Memory B cell (primary cell): ENCODE measurements around the gene HSF4.

Source experiments
- ATAC-seq: fragments of 150-1000 bp; cut with Tn5 transposase; 2 replicates; pipeline ENCODE4 v1.10.0; 2021; ENCODE audit warnings: low read depth, mild to moderate bottlenecking, moderate library complexity
- DNase-seq, 2 donors: peaks; one replicate each; pipeline ENCODE4 v3.0.0; 2022; ENCODE audit warnings: low spot score in 2 of 2
- H3K27ac Mint-ChIP-seq: one replicate; pipeline ENCODE4 v1.8.0; 2022; ENCODE audit warnings: mild to moderate bottlenecking, moderate library complexity, mixed read lengths
- H3K27me3 Mint-ChIP-seq: one replicate; pipeline ENCODE4 v1.8.0; 2022; ENCODE audit warnings: mixed read lengths
- H3K36me3 Mint-ChIP-seq: one replicate; pipeline ENCODE4 v1.8.0; 2022; ENCODE audit warnings: mild to moderate bottlenecking, mixed read lengths
- H3K4me1 Mint-ChIP-seq: one replicate; pipeline ENCODE4 v1.8.0; 2022; ENCODE audit warnings: mixed read lengths
- H3K4me3 Mint-ChIP-seq: one replicate; pipeline ENCODE4 v1.8.0; 2022; ENCODE audit warnings: mild to moderate bottlenecking, moderate library complexity, mixed read lengths
- H3K9me3 Mint-ChIP-seq: one replicate; pipeline ENCODE4 v1.8.0; 2022; ENCODE audit warnings: mixed read lengths

Gene HSF4

DNA sequence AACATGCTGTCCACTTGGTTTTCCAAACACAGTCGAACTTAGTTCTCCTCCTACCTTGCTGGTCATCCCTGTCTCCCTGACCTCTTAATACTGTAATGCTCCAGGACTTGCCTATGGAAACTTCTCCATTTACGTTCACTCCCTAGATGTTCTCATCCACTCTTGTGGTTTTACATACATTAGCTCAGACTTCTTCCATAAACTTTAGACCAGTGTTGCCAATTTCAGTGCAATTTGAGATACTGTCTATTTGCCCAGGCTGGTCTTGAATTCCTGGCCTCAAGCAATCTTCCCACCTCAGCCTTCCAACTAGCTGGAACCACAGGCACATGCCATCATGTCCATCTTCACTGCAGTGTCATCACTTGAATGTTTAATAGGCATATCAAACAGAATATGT is 17.7 kb downstream of the HSF4 start:
- Mint-ChIP-seq H3K27me3 (peaks cover 14% of the 10 kb centered on the region), H3K27ac (no peak overlapping the region), H3K36me3 (no peaks in the 10 kb centered on the region), H3K4me1 (peaks cover 12% of the 10 kb centered on the region), H3K4me3 (no peak overlapping the region), H3K9me3 (no peaks in the 10 kb centered on the region)
- ATAC-seq (no peak), DNase-seq (no peak)

DNA sequence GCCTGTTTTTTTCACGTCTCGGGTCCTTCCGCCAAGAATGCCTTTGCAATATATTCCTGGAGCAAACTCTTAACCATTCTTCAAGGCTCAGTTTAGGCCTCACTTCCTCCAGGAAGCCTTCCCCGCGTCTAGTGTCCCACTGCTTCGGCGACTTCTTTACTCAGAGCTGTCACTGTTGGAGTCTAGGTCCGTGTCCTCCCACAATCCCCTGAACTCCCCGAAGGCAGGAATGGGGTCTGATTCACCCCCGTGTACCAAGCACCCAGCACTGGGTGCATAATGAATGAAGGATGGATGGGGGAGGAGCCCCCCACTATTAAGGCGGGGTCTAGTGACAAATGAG is 18.7 kb downstream of the HSF4 start:
- no peaks in the 10 kb centered on the region for H3K36me3 Mint-ChIP-seq
- H3K4me1 Mint-ChIP-seq, result peaks cover 10% of the 10 kb centered on the region
- DNase-seq (no peak), ATAC-seq (no peak)
- no peak overlapping the region for H3K27ac Mint-ChIP-seq
- H3K4me3 Mint-ChIP-seq, result no peak overlapping the region
- peaks cover 9% of the 10 kb centered on the region for H3K27me3 Mint-ChIP-seq
- H3K9me3 Mint-ChIP-seq, result no peaks in the 10 kb centered on the region

DNA sequence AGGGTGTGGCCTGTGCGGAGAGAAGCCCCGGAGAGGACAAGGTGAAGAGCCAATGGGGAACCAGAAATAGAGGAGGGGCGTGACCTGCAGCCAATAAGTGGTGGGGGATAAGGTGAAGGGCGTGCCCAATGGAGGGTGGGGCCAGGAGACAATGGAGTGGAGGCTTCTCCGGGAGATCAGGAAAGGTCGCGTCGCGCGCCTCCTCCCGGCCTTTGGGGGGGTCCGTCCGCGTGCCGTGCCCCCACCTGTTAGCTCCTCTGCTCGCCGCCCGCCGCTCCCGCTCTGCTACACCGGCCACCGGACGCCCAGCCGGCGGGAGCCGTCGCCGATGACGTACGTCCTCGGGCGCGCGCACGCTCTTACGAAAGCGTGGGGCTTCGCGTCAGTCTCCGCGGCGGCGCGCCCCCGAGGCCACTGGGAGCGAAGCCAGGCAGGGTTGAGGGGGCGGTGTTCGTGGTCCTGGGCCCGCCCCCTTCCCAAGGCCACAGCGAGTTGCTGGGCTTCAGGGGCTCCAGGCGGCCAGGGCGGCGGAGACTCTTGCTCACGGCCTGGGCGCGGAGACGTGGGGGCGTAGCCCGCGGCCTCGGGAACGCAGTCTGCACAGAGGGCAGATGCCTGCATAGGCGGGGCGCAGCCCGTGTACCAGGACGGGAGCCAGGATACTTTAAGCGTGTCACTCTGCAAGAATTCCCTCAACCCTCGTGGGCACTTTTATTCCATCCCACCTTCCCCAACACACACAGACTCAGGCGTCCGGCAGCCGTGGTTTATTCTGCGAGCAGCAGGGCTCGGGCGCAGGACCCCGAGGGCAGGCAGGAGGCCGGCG is 19.3 kb downstream of the HSF4 start, which contains the start of gene MATCAP1:
TSS of gene MATCAP1 (minus strand) at position 337 of the 826 bp plus-strand sequence. CDS start 3,353 bp downstream, outside the sequence.
- H3K4me3 Mint-ChIP-seq, result peak within 1 kb of the TSS; percentile 89
- DNase-seq (peak; percentile 95), ATAC-seq (peak; percentile 92)
- no peak within 1 kb of the TSS for H3K27ac Mint-ChIP-seq
- H3K9me3 Mint-ChIP-seq, result no peaks in the 10 kb centered on the region
- no peaks in the 10 kb centered on the region for H3K36me3 Mint-ChIP-seq
- peaks cover 5% of the 10 kb centered on the region for H3K27me3 Mint-ChIP-seq
- peaks cover 6% of the 10 kb centered on the region for H3K4me1 Mint-ChIP-seq

- H3K36me3 Mint-ChIP-seq, result no peaks in the 10 kb centered on the region
- peaks cover 1% of the 10 kb centered on the region for H3K27me3 Mint-ChIP-seq
- H3K27ac Mint-ChIP-seq, result no peak overlapping the region
- ATAC-seq, result no peak
- H3K4me1 Mint-ChIP-seq, result peaks cover 6% of the 10 kb centered on the region
- DNase-seq, result no peak
- H3K9me3 Mint-ChIP-seq, result no peaks in the 10 kb centered on the region
- H3K4me3 Mint-ChIP-seq, result peak overlapping the region; percentile 89
These were observed 20.0 kb downstream of the HSF4 start for GRCh38 chr16:67184453-67184994.

- ATAC-seq (peak; percentile 25), DNase-seq (peak; percentile 77 to 88)
- no peak overlapping the region for H3K27ac Mint-ChIP-seq
- no peaks in the 10 kb centered on the region for H3K9me3 Mint-ChIP-seq
- H3K36me3 Mint-ChIP-seq, result no peaks in the 10 kb centered on the region
- H3K27me3 Mint-ChIP-seq, result peaks cover 1% of the 10 kb centered on the region
- peak overlapping the region; percentile 89 for H3K4me3 Mint-ChIP-seq
- peaks cover 6% of the 10 kb centered on the region for H3K4me1 Mint-ChIP-seq
These were observed 20.6 kb downstream of the HSF4 start for GRCh38 chr16:67184995-67185650.

- ATAC-seq (no peak), DNase-seq (no peak)
- H3K36me3 Mint-ChIP-seq, result no peaks in the 10 kb centered on the region
- H3K9me3 Mint-ChIP-seq, result no peaks in the 10 kb centered on the region
- peaks cover 1% of the 10 kb centered on the region for H3K27me3 Mint-ChIP-seq
- H3K27ac Mint-ChIP-seq, result no peak overlapping the region
- peaks cover 6% of the 10 kb centered on the region for H3K4me1 Mint-ChIP-seq
- H3K4me3 Mint-ChIP-seq, result peak overlapping the region; percentile 89
These were observed 21.1 kb downstream of the HSF4 start for GRCh38 chr16:67185651-67186134.

- no peak for DNase-seq
- Mint-ChIP-seq H3K4me1 (peaks cover 9% of the 10 kb centered on the region), H3K9me3 (no peaks in the 10 kb centered on the region), H3K4me3 (no peak overlapping the region), H3K27ac (no peak overlapping the region), H3K27me3 (peaks cover 1% of the 10 kb centered on the region), H3K36me3 (no peaks in the 10 kb centered on the region)
- no peak for ATAC-seq
These were observed 22.0 kb downstream of the HSF4 start for GRCh38 chr16:67186550-67186950.

GRCh38 chr16:67187175-67187890 is 22.8 kb downstream of the HSF4 start:
- Mint-ChIP-seq H3K27ac (no peak overlapping the region), H3K9me3 (no peaks in the 10 kb centered on the region), H3K4me1 (peaks cover 14% of the 10 kb centered on the region), H3K4me3 (no peak overlapping the region), H3K27me3 (peaks cover 1% of the 10 kb centered on the region), H3K36me3 (no peaks in the 10 kb centered on the region)
- DNase-seq (no peak), ATAC-seq (no peak)

- ATAC-seq (no peak), DNase-seq (no peak)
- Mint-ChIP-seq H3K9me3 (no peaks in the 10 kb centered on the region), H3K36me3 (no peaks in the 10 kb centered on the region), H3K27me3 (peaks cover 1% of the 10 kb centered on the region), H3K27ac (no peak overlapping the region), H3K4me3 (no peak overlapping the region), H3K4me1 (peaks cover 20% of the 10 kb centered on the region)
These were observed 23.8 kb downstream of the HSF4 start for GRCh38 chr16:67188323-67188722.

DNA sequence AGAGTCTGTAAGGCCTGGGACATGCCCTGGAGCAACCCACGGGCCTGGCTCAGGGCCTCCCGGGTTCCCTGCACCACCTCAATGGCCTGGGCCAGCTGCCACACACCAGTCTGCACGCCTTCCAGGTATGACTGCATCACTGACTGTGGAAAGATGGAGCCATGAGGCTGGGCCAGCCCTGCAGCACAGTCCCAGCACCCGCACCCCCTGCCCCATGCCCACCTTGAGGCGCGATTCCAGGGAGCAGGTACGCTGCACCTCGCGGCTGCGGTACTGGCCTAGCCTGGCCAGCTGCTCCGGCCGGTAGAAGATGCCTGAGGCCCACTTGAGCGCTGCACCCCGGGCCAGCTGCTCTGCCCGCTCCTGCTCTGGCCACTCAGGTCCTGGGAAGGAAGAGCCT is 24.3 kb downstream of the HSF4 start:
- no peak for ATAC-seq
- Mint-ChIP-seq H3K27ac (no peak overlapping the region), H3K4me3 (no peak overlapping the region)

DNA sequence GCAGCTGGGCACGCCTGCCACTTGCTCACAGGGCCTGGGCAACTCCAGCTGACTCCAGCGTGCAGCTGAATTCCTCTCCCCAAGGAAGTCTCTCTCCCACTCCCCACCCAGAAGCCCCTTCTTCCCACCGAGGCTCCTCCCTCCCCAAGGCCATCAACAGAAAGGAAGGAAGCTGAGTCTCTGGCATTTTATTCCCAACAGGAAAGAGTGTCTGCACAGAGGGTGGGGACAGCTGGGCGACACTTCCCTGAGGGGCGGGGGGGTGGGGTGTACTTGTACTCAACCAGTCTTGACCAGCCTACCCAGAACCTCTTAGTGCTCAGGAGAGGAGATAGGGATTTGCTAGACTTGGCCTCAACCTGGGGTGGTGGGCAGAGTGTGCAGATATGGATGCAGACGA is 25.5 kb downstream of the HSF4 start, which contains the start of gene EXOC3L1:
TSS of gene EXOC3L1 (minus strand) at position 96 of the 400 bp plus-strand sequence. CDS start 460 bp downstream, outside the sequence.
- peaks cover 22% of the 10 kb centered on the region for H3K4me1 Mint-ChIP-seq
- H3K27me3 Mint-ChIP-seq, result peaks cover 1% of the 10 kb centered on the region
- no peak within 1 kb of the TSS for H3K27ac Mint-ChIP-seq
- no peak for DNase-seq
- no peaks in the 10 kb centered on the region for H3K9me3 Mint-ChIP-seq
- no peak within 1 kb of the TSS for H3K4me3 Mint-ChIP-seq
- no peaks in the 10 kb centered on the region for H3K36me3 Mint-ChIP-seq
- no peak for ATAC-seq

More for the DNA sequence above, 24.3 kb downstream of the HSF4 start:
- H3K9me3 Mint-ChIP-seq, result no peaks in the 10 kb centered on the region
- H3K36me3 Mint-ChIP-seq, result no peaks in the 10 kb centered on the region
- H3K27me3 Mint-ChIP-seq, result peaks cover 1% of the 10 kb centered on the region
- H3K4me1 Mint-ChIP-seq, result peaks cover 23% of the 10 kb centered on the region
- DNase-seq, result no peak

GRCh38 chr16:67190448-67191399 is 26.2 kb downstream of the HSF4 start:
- DNase-seq (no peak), ATAC-seq (no peak)
- no peaks in the 10 kb centered on the region for H3K9me3 Mint-ChIP-seq
- H3K27ac Mint-ChIP-seq, result no peak overlapping the region
- peaks cover 2% of the 10 kb centered on the region for H3K36me3 Mint-ChIP-seq
- no peak overlapping the region for H3K4me3 Mint-ChIP-seq
- peaks cover 1% of the 10 kb centered on the region for H3K27me3 Mint-ChIP-seq
- H3K4me1 Mint-ChIP-seq, result peaks cover 19% of the 10 kb centered on the region
